ENCODE measurements around the gene BACH2. TPM values are rescaled to one million over a fixed set of nuclear protein-coding genes. Genes with fewer than 3 reads are reported as not detected.
"Not testable (repeated sequence)": the region's sequence is repeated elsewhere in the genome, so short reads cannot be mapped to it uniquely, and the experiment has no call there.

BACH2 gene
- total RNA-seq, 1 donor from 2014 or later, result 4.3 TPM

GRCh38 chr6:90184334-90185298 is 112.0 kb downstream of the BACH2 start:
- DNase-seq (ENCODE audit: low spot score), result peak; percentile 73

- no peak for DNase-seq (ENCODE audit: low spot score)
These were observed 112.9 kb downstream of the BACH2 start for GRCh38 chr6:90183587-90184333.

DNA sequence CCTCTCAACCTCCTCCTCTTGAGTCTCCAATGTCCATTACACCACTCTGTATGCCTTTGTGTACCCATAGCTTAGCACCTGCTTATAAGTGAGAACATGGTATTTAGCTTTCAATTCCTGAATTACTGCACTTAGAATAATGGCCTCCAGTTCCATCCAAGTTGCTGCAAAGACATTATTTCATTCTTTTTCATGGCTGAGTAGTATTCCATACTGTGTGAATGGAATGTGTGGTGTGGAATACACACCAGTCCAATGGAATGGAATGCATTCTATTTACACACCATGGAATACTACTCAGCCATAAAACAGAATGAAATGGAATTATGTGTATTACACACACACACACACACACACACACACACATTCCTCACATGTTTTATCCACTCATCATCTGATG is 116.1 kb downstream of the BACH2 start:
- DNase-seq (ENCODE audit: low spot score), result no peak

GRCh38 chr6:90179190-90180169 is 117.2 kb downstream of the BACH2 start:
- no peak for DNase-seq (ENCODE audit: low spot score)

GRCh38 chr6:90178384-90178855 is 118.2 kb downstream of the BACH2 start:
- no peak for DNase-seq (ENCODE audit: low spot score)

- no peak for DNase-seq (ENCODE audit: low spot score)
These were observed 118.9 kb downstream of the BACH2 start for GRCh38 chr6:90177544-90178383.

DNA sequence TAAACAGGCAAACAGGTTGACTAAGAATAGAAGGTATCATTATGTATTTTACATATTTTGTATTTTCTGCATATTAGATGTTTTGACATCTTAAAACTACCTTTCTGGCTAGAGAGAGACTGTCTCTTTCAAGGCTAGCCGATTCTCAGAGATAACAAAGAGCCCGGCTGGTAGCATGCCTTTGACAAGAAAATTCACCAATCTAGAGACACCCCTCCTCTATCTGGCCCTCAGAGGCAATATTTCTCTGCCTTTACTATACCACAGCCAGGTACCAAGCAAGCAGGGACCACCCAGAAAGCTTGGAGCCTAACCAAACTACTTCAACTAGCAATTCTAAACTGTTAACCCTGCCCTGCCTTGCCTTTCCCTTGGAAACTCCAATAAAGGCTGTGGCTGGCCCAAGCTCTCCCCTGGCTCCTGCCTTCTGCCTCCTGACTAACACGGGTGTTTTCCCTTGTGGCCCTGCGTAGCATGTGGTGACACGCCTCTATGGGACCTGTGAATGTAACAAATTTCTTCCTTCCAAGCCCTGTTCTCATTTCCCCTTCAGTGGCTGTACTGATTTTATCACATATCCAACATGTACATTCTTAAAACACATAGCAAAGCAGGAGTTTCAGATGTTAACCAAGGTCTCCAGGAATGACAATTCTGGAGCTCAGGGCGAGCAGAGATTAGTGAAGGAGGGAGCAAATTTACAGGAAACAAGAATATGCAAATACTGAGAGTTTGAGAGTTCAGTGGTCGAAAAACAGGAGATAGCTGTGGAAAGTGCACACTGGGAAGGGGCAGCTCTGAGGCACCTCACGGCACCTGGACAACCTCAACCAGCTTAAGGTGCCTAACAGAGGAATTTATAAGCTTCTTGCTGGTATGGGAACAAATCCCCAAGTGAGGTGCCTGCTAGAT is 120.8 kb downstream of the BACH2 start:
- peak; percentile 70 for DNase-seq (ENCODE audit: low spot score)

- DNase-seq (ENCODE audit: low spot score), result no peak
These were observed 123.2 kb downstream of the BACH2 start for GRCh38 chr6:90173262-90173925.

- no peak for DNase-seq (ENCODE audit: low spot score)
These were observed 126.0 kb downstream of the BACH2 start for GRCh38 chr6:90170601-90171000.

DNA sequence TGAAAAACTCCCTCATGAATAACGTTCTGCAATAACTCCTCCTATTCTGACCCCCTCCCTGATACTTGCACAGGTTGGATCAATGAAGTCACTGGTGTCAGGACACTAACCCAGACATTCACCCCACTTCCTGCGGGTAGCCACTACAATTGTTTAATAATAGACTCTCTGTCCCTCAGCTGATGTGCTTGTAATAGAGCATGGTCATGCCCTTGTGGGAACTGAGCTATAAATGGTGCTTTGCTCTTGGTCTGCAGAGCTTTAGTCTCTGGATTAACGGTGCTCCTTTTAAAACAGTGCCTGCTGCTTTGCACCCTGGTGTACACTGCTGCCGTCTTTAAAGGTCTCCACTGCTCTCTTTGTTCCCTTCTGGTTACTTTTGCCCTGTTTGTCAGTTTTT is 127.3 kb downstream of the BACH2 start:
- DNase-seq (ENCODE audit: low spot score), result no peak

- DNase-seq (ENCODE audit: low spot score), result no peak
These were observed 127.9 kb downstream of the BACH2 start for GRCh38 chr6:90168693-90169131.

DNA sequence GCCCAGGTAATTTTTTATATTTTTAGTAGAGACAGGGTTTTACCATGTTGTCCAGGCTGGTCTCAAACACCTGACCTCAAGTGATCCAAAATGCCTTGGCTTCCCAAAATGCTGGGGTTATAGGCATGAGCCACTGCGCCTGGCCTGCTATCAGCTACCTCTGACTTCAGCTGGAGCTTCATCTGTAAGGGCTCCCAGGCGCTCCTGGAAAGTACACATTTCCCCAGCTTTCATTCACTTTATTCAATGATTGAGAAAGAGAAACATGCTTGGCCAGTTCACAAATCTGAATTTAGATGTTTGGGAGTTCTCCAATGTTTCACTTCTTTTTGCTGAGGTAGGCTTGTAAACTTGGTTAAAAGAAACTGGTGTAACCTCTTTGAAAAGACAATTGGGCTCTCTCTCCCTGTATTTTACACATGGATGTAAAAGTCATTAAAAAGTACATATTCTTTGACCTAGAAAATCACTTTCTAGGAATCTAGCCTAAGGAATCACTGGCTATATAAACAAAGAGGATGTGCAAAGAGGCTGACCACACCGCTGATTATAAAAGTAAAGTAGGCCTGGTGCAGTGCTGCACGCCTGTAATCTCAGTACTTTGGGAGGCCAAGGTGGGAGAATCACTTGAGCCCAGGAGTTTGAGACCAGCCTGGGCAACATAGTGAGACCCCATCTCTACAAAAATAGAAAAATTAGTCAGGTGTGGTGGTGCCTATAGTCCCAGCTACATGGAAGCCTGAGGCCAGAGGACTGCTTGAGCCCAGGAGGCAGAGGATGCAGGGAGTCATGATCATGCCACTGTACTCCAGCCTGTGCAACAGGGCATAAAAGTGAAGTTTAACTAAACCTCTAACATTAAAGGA is 128.9 kb downstream of the BACH2 start:
- no peak for DNase-seq (ENCODE audit: low spot score)

DNA sequence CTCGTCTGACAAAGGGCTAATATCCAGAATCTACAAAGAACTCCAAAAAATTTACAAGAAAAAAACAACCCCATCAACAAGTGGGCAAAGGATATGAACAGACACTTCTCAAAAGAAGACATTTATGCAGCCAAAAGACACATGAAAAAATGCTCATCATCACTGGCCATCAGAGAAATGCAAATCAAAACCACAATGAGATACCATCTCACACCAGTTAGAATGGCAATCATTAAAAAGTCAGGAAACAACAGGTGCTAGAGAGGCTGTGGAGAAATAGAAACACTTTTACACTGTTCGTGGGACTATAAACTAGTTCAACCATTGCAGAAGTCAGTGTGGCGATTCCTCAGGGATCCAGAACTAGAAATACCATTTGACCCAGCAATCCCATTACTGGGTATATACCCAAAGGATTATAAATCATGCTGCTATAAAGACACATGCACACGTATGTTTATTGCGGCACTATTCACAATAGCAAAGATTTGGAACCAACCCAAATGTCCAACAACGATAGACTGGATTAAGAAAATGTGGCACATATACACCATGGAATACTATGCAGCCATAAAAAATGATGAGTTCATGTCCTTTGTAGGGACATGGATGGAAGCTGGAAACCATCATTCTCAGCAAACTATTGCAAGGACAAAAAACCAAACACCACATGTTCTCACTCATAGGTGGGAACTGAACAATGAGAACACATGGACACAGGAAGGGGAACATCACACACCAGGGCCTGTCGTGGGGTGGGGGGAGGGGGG is 130.3 kb downstream of the BACH2 start:
- DNase-seq (ENCODE audit: low spot score), result not testable (repeated sequence)

- DNase-seq (ENCODE audit: low spot score), result no peak
These were observed 133.8 kb downstream of the BACH2 start for GRCh38 chr6:90162648-90163387.

DNA sequence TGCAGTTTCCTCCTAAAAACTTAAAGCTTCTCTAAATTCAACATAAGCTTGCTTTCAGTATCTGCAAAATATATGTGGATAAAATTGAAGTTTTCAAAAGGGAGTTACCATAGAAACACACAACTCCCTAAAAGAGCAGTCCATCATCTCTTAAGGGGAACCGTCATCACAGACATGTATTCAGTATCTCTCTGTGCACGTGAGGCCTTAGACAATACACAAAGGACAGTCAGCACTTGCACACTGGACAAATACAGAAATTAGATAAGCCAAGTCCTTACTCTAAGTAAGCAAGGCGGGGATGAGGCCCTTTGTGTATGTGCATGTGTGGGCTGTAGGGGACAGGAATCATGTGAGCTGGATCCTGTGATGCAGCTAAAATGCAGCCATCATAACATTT is 136.6 kb downstream of the BACH2 start:
- no peak for DNase-seq (ENCODE audit: low spot score)

DNA sequence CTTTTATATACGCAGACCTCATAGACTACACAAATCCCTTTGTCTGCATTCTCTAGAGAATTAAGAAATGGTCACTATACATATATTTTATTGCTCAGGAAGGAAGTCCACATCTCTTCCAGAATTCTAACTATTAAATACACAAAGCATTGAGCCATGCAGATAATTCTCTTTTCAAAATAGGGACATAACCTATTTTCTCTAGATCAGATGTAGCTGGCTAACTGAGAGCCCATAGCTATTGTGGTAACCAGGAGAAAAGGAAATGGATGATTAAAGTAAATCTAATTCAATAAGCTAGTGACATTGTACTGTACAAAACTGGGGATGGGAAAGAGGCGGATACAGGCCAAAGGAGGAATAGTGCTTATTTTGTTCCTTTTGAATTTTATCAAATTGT is 137.2 kb downstream of the BACH2 start:
- no peak for DNase-seq (ENCODE audit: low spot score)

All from ureter (tissue), 1 donor.